ENCODE measurements around the gene SCUBE3.

- TF ChIP-seq CTCF (IDR thresholded peaks at IDR 0.05; ENCODE audit: insufficient read depth, low read length, poor library complexity, severe bottlenecking), result no peak
- no peak for TF ChIP-seq EZH2phosphoT487 (conservative IDR thresholded peaks at IDR 0.05; ENCODE audit: low read length)
Observed at GRCh38 chr6:35208419-35208818, 5.3 kb upstream of the SCUBE3 start.
